Ishikawa (cell line): ENCODE results near the gene LBHD1.

Source experiments
- CEBPB ChIP-seq: IDR thresholded peaks from 2 replicates; pipeline ENCODE4 v1.6.1; 2012
- CREB1 ChIP-seq: IDR thresholded peaks from 2 replicates; pipeline ENCODE4 v1.6.1; 2012; ENCODE audit warnings: low read depth
- EGR1 ChIP-seq: IDR thresholded peaks from 2 replicates; pipeline ENCODE4 v1.6.1; 2012
- EP300 ChIP-seq: IDR thresholded peaks from 2 replicates; pipeline ENCODE4 v1.6.1; 2012; ENCODE audit warnings: borderline replicate concordance
- FOXM1 ChIP-seq: IDR thresholded peaks from 2 replicates; pipeline ENCODE4 v1.6.1; 2012; ENCODE audit warnings: low read depth, borderline replicate concordance
- MAX ChIP-seq: IDR thresholded peaks from 2 replicates; pipeline ENCODE4 v1.6.1; 2012
- NFIC ChIP-seq: IDR thresholded peaks from 2 replicates; pipeline ENCODE4 v1.6.1; 2012
- RAD21 ChIP-seq: IDR thresholded peaks from 2 replicates; pipeline ENCODE4 v1.6.1; 2012; ENCODE audit warnings: low read depth
- REST ChIP-seq: IDR thresholded peaks from 2 replicates; pipeline ENCODE4 v1.6.1; 2012; ENCODE audit warnings: low read depth, mild to moderate bottlenecking
- TAF1 ChIP-seq: IDR thresholded peaks from 2 replicates; pipeline ENCODE4 v1.6.1; 2012; ENCODE audit warnings: low read depth, mild to moderate bottlenecking
- TCF12 ChIP-seq: IDR thresholded peaks from 2 replicates; pipeline ENCODE4 v1.6.1; 2012; ENCODE audit warnings: low read depth
- TEAD4 ChIP-seq: IDR thresholded peaks from 2 replicates; pipeline ENCODE4 v1.6.1; 2012
- USF1 ChIP-seq: IDR thresholded peaks from 2 replicates; pipeline ENCODE4 v1.6.1; 2012
- YY1 ChIP-seq: IDR thresholded peaks from 2 replicates; pipeline ENCODE4 v1.6.1; 2012; ENCODE audit warnings: low read depth
- ZBTB7A ChIP-seq: IDR thresholded peaks from 2 replicates; pipeline ENCODE4 v1.6.1; 2012; ENCODE audit warnings: low read depth

The LBHD1 gene

GRCh38 chr11:62709247-62710000 is 37.4 kb upstream of the LBHD1 start:
- TF ChIP-seq RAD21 (no peak), YY1 (peak; percentile 77)

- TF ChIP-seq REST (no peak), TCF12 (no peak), TAF1 (no peak), RAD21 (no peak), MAX (no peak), CEBPB (no peak), FOXM1 (no peak), USF1 (no peak), NFIC (no peak), EP300 (no peak), CREB1 (no peak), ZBTB7A (no peak), YY1 (no peak), EGR1 (no peak), TEAD4 (no peak)
These were observed 36.7 kb upstream of the LBHD1 start for GRCh38 chr11:62708793-62709192.

- no peak for TF ChIP-seq TCF12
- no peak for TF ChIP-seq EGR1
- TF ChIP-seq CREB1: no peak
- TF ChIP-seq REST: no peak
- TF ChIP-seq ZBTB7A: no peak
- TF ChIP-seq FOXM1: no peak
- no peak for TF ChIP-seq CEBPB
These were observed 36.3 kb upstream of the LBHD1 start for GRCh38 chr11:62708392-62708791.

- no peak for TF ChIP-seq EGR1
- TF ChIP-seq REST: no peak
- no peak for TF ChIP-seq USF1
- TF ChIP-seq TEAD4: no peak
These were observed 35.3 kb upstream of the LBHD1 start, which contains the start of the genes BSCL2 and GNG3 for GRCh38 chr11:62707277-62707861. Gene BSCL2, minus strand, starts transcription at chr11:62707424. Its CDS starts 229 bp downstream, at chr11:62707195. Gene GNG3, plus strand, starts transcription at chr11:62707676. Its CDS starts 620 bp downstream, at chr11:62708296.

GRCh38 chr11:62706850-62707247 is 34.8 kb upstream of the LBHD1 start:
- TF ChIP-seq CEBPB: no peak
- TF ChIP-seq REST: no peak
- no peak for TF ChIP-seq NFIC
- no peak for TF ChIP-seq ZBTB7A
- no peak for TF ChIP-seq EP300
- no peak for TF ChIP-seq MAX
- no peak for TF ChIP-seq TAF1
- no peak for TF ChIP-seq USF1
- no peak for TF ChIP-seq TEAD4
- no peak for TF ChIP-seq CREB1
- TF ChIP-seq TCF12: no peak
- TF ChIP-seq RAD21: no peak
- TF ChIP-seq FOXM1: no peak
- no peak for TF ChIP-seq EGR1
- TF ChIP-seq YY1: no peak
